Osteocyte (in vitro differentiated cells): ENCODE data around the gene CSNK1G1. TPM values are rescaled to one million over a fixed set of nuclear protein-coding genes. Genes with fewer than 3 reads are reported as not detected.
"Not testable (repeated sequence)": the region's sequence is repeated elsewhere in the genome, so short reads cannot be mapped to it uniquely, and the experiment has no call there.

Experiments
- DNase-seq: peaks from one replicate; pipeline ENCODE4 v3.0.0; 2021; ENCODE audit warnings: mixed read lengths; ENCODE audit not compliant: unreplicated experiment; ENCODE audit errors: extremely low spot score
- H3K27ac Mint-ChIP-seq: one replicate; pipeline ENCODE4 v1.8.0; 2021; ENCODE audit warnings: mild to moderate bottlenecking, mixed read lengths; ENCODE audit not compliant: unreplicated experiment
- H3K27me3 Mint-ChIP-seq: one replicate; pipeline ENCODE4 v1.8.0; 2021; ENCODE audit warnings: mixed read lengths; ENCODE audit not compliant: unreplicated experiment
- H3K36me3 Mint-ChIP-seq: one replicate; pipeline ENCODE4 v1.8.0; 2021; ENCODE audit warnings: mixed read lengths; ENCODE audit not compliant: unreplicated experiment
- H3K4me1 Mint-ChIP-seq: one replicate; pipeline ENCODE4 v1.8.0; 2021; ENCODE audit warnings: mixed read lengths; ENCODE audit not compliant: unreplicated experiment
- H3K4me3 Mint-ChIP-seq: one replicate; pipeline ENCODE4 v1.8.0; 2021; ENCODE audit warnings: mild to moderate bottlenecking, moderate library complexity, mixed read lengths; ENCODE audit not compliant: unreplicated experiment
- H3K9me3 Mint-ChIP-seq: one replicate; pipeline ENCODE4 v1.8.0; 2021; ENCODE audit warnings: mixed read lengths; ENCODE audit not compliant: unreplicated experiment
- total RNA-seq: library from RNA; stranded (reverse); gene quantifications from 2 replicates; pipeline ENCODE4 v1.2.1, GENCODE V29; 2021
- TF ChIP-seq, protein P1 (sequence below): fragments of 200-600 bp; sonication (generic); IDR thresholded peaks from 2 replicates; pipeline ENCODE4 v1.5.0; 2021; ENCODE audit warnings: antibody characterized with exemption, mild to moderate bottlenecking, moderate library complexity

CSNK1G1 gene
- total RNA-seq, 1 donor from 2014 or later, result 22.2 TPM

DNA sequence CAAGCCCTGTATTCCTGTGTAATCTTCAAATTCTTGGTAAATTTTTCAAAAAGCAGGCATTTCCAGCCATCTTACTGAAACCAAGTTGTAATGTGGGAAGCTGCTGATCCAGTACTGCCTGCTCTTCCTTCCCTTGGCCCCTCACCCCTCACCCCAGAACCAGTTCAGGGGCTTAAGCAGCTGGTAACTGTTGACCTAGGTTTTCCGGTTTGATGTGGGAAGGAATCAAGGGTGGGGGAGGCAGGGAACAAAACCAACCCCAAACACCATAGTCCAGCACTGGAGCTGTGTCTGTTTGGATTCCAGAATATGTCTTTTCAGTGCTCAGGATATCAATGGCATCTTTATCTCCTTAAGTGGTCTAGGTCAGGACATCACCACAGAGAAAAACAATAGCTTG, 233.5 kb downstream of the CSNK1G1 start:
- H3K27ac Mint-ChIP-seq, result no peak overlapping the region
- H3K36me3 Mint-ChIP-seq, result peaks cover 51% of the 10 kb centered on the region
- H3K9me3 Mint-ChIP-seq, result no peaks in the 10 kb centered on the region
- DNase-seq, result no peak
- H3K4me3 Mint-ChIP-seq, result no peak overlapping the region
- TF ChIP-seq, protein P1, sequence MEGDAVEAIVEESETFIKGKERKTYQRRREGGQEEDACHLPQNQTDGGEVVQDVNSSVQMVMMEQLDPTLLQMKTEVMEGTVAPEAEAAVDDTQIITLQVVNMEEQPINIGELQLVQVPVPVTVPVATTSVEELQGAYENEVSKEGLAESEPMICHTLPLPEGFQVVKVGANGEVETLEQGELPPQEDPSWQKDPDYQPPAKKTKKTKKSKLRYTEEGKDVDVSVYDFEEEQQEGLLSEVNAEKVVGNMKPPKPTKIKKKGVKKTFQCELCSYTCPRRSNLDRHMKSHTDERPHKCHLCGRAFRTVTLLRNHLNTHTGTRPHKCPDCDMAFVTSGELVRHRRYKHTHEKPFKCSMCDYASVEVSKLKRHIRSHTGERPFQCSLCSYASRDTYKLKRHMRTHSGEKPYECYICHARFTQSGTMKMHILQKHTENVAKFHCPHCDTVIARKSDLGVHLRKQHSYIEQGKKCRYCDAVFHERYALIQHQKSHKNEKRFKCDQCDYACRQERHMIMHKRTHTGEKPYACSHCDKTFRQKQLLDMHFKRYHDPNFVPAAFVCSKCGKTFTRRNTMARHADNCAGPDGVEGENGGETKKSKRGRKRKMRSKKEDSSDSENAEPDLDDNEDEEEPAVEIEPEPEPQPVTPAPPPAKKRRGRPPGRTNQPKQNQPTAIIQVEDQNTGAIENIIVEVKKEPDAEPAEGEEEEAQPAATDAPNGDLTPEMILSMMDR, result no peak
- no peaks in the 10 kb centered on the region for H3K27me3 Mint-ChIP-seq
- H3K4me1 Mint-ChIP-seq, result no peaks in the 10 kb centered on the region

DNA sequence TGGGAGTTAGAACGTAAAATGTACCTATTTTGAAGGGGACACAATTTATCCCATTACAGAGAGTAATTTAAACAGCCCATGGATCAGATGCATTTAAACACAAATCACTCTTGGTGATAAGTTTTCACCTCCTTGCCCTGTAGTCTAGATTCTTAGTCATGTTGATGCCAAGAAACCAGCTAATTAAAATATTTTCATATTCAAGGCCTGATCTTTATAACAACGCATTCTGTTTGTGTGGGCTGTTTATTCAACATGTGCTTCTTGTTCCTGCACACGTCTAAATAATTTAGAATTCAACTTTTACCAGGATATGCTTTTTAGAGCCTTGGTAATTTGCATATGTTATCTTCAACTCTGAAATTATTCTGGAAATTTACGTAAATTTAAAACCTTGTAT, 234.4 kb downstream of the CSNK1G1 start:
- H3K36me3 Mint-ChIP-seq, result peaks cover 45% of the 10 kb centered on the region
- no peaks in the 10 kb centered on the region for H3K9me3 Mint-ChIP-seq
- no peak overlapping the region for H3K4me3 Mint-ChIP-seq
- no peak for DNase-seq
- H3K27ac Mint-ChIP-seq, result no peak overlapping the region
- no peaks in the 10 kb centered on the region for H3K4me1 Mint-ChIP-seq
- TF ChIP-seq, protein P1, result no peak
- no peaks in the 10 kb centered on the region for H3K27me3 Mint-ChIP-seq

DNA sequence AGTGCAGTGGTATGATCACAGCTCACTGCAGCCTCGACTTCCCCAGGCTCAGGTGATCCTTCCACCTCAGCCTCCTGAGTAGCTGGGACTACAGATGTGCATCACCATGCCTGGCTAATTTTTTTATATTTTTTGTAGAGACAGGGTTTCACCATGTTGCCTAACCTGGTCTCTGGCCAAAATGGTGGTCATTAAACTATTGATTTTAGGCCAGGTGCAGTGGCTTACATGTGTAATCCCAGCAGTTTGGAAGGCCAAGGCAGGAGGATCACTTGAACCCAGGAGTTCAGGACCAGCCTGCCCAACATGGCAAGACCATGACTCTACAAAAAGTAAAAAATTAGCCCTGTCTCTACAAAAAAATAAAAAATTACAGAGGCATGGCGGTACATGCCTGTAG, 235.7 kb downstream of the CSNK1G1 start:
- not testable (repeated sequence) for H3K4me1 Mint-ChIP-seq, DNase-seq, H3K4me3 Mint-ChIP-seq, H3K9me3 Mint-ChIP-seq, H3K27ac Mint-ChIP-seq, H3K27me3 Mint-ChIP-seq
- peaks cover 40% of the 10 kb centered on the region for H3K36me3 Mint-ChIP-seq

DNA sequence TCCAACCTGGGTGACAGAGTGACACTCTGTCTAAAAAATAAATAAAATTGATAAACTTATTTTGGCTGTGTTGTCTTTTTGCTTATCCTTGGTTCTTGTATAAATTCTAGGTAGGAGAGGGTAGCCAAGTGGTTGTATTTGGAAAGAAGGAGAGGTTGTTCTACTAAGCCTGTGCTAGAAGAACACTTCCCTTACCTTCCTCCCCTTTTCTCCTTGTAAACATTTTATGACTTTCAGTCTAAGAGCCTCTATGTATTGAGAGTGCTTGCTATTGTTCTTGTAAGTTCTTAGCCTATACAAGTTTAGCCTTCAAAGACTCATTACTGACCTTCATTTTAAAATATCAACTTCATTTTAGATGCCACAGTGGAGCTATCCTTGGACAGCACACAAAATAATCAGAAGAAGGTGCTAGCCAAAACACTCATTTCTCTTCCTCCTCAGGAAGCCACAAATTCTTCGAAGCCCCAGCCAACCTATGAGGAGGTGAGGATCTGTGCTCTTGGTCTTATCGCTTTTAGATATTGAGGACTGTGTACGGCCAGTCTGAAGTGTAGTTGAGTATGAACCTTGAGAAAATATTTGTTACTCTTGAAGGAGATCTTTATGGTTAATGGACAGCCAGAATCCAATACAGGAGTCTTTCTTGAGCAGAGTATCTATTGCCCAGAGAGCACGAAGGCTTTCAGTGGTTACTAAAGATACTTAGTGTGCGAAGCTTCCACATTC, 238.1 kb downstream of the CSNK1G1 start:
- TF ChIP-seq, protein P1, result no peak
- H3K36me3 Mint-ChIP-seq, result peaks cover 46% of the 10 kb centered on the region
- no peak for DNase-seq
- H3K27me3 Mint-ChIP-seq, result no peaks in the 10 kb centered on the region
- H3K4me1 Mint-ChIP-seq, result no peaks in the 10 kb centered on the region
- no peak overlapping the region for H3K4me3 Mint-ChIP-seq
- H3K27ac Mint-ChIP-seq, result no peak overlapping the region
- H3K9me3 Mint-ChIP-seq, result no peaks in the 10 kb centered on the region

Other genes starting within 250 kb of the CSNK1G1 start
- gene SNX22, start 204.4 kb downstream of the CSNK1G1 start, total RNA-seq, result 0.24 and 0.31 TPM in 2 replicates
- 698 and 746 TPM in 2 replicates for gene PPIB, start 193.2 kb downstream of the CSNK1G1 start, total RNA-seq
- 7.9 and 12.1 TPM in 2 replicates for gene PCLAF, start 25.3 kb upstream of the CSNK1G1 start, total RNA-seq
- 24.5 and 26.8 TPM in 2 replicates for gene TRIP4, start 31.7 kb upstream of the CSNK1G1 start, total RNA-seq
- gene ZNF609, start 104.4 kb upstream of the CSNK1G1 start, total RNA-seq, result 31.7 and 35.1 TPM in 2 replicates